RWPE2 (cell line): ENCODE data around the gene WBP2NL.

Experiments used
- ATAC-seq: fragments of 200-7000 bp; cut with Tn5 transposase; 3 replicates; pipeline ENCODE4 v1.9.1; 2021; ENCODE audit warnings: low read depth
- DNase-seq: peaks from one replicate; pipeline ENCODE4 v3.0.0-alpha.2; 2020; ENCODE audit warnings: low spot score
- H3K27ac ChIP-seq: fragments of 450-650 bp; 2 replicates; pipeline ENCODE4 v1.5.1; 2017; ENCODE audit warnings: mild to moderate bottlenecking; ENCODE audit not compliant: poor library complexity, severe bottlenecking
- H3K27me3 ChIP-seq: fragments of 250-450 bp; sonication (Bioruptor Pico); 2 replicates; pipeline ENCODE4 v1.5.1; 2021; ENCODE audit warnings: mild to moderate bottlenecking, moderate library complexity; ENCODE audit not compliant: insufficient read depth, poor library complexity, severe bottlenecking
- H3K36me3 ChIP-seq: fragments of 250-450 bp; sonication (Bioruptor Pico); 2 replicates; pipeline ENCODE4 v1.5.1; 2020; ENCODE audit warnings: low read depth, mild to moderate bottlenecking, moderate library complexity
- H3K4me1 ChIP-seq: fragments of 250-450 bp; sonication (Bioruptor Pico); 2 replicates; pipeline ENCODE4 v1.5.1; 2021; ENCODE audit warnings: mild to moderate bottlenecking, moderate library complexity; ENCODE audit not compliant: insufficient read depth, poor library complexity, severe bottlenecking
- H3K4me3 ChIP-seq: fragments of 250-450 bp; sonication (Bioruptor Pico); 2 replicates; pipeline ENCODE4 v1.5.1; 2021; ENCODE audit warnings: mild to moderate bottlenecking, moderate library complexity; ENCODE audit not compliant: severe bottlenecking
- H3K9me3 ChIP-seq: fragments of 250-450 bp; sonication (Bioruptor Pico); 2 replicates; pipeline ENCODE4 v1.5.1; 2021; ENCODE audit warnings: mild to moderate bottlenecking, moderate library complexity; ENCODE audit not compliant: severe bottlenecking
- TF ChIP-seq, protein P1 (sequence below): fragments of 450-650 bp; IDR thresholded peaks from one replicate; pipeline ENCODE4 v1.5.1; 2017; ENCODE audit warnings: mild to moderate bottlenecking, moderate library complexity; ENCODE audit not compliant: poor library complexity, severe bottlenecking

Gene WBP2NL

DNA sequence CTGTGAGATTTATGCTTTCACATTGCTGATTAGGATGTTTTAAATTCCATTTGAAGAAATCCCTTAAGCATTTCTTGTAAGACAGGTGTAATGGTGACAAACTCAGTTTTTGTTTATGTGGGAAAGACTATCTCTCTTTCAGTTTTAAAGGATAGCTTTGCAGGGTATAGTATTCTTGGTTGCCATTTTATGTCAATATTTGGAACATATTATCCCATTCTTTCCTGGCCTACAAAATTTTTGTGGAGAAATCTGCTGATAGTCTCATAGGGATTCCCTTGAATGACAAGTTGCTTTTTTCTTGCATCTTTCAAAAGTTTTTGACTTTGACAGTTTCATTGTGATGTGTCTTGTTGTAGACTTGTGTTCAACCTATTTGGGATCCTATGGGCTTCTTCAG, 43.2 kb downstream of the WBP2NL start:
- TF ChIP-seq, protein P1, sequence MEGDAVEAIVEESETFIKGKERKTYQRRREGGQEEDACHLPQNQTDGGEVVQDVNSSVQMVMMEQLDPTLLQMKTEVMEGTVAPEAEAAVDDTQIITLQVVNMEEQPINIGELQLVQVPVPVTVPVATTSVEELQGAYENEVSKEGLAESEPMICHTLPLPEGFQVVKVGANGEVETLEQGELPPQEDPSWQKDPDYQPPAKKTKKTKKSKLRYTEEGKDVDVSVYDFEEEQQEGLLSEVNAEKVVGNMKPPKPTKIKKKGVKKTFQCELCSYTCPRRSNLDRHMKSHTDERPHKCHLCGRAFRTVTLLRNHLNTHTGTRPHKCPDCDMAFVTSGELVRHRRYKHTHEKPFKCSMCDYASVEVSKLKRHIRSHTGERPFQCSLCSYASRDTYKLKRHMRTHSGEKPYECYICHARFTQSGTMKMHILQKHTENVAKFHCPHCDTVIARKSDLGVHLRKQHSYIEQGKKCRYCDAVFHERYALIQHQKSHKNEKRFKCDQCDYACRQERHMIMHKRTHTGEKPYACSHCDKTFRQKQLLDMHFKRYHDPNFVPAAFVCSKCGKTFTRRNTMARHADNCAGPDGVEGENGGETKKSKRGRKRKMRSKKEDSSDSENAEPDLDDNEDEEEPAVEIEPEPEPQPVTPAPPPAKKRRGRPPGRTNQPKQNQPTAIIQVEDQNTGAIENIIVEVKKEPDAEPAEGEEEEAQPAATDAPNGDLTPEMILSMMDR: no peak
- Histone ChIP-seq H3K4me3 (no peak overlapping the region), H3K4me1 (no peaks in the 10 kb centered on the region), H3K27ac (no peak overlapping the region), H3K27me3 (no peaks in the 10 kb centered on the region), H3K9me3 (no peaks in the 10 kb centered on the region), H3K36me3 (no peaks in the 10 kb centered on the region)
- ATAC-seq (no peak), DNase-seq (no peak)

DNA sequence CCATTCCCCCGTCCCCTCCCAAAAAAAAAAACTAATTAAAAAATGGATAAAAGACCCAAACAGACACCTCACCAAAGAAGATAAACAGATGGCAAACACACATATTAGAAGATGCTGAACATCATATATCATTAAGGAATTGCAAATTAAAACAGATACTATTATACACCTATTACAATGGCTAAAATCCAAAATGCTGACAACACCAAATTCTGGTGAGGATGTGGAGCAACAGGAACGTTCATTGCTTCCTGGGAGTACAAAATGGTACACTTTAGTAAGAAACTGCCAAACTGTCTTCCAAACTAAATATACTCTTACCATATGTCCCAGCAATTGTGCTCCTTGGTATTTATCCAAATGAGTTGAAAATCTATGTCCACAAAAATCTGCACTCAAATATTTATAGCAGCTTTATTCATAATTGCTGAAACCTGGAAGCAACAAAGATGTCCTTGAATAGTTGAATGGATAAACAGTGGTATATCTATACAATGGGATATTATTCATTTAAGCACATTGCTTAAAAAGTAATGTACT, 52.1 kb downstream of the WBP2NL start:
- no peaks in the 10 kb centered on the region for H3K4me1 ChIP-seq
- no peaks in the 10 kb centered on the region for H3K36me3 ChIP-seq
- TF ChIP-seq, protein P1: no peak
- H3K9me3 ChIP-seq: no peaks in the 10 kb centered on the region
- H3K27me3 ChIP-seq: no peaks in the 10 kb centered on the region
- ATAC-seq: no peak
- no peak overlapping the region for H3K4me3 ChIP-seq
- no peak for DNase-seq
- no peak overlapping the region for H3K27ac ChIP-seq

DNA sequence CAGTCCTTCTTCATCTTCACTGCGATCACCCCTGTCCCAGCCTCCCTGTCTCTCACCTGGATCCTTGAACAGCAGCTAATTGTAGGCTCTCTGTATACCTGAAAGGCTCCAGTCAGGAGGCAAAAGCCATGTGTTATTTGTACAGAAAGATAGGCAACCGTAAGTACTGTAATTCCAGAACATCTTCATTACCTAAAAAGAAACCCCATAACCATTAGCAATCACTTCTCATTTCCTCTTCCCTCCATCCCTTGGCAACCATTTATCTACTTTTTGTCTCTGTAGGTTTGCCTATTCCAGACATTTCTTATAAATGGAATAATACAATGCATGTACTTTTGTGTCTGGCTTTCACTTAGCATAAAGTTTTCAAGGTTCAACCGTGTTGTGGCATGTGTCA, 54.2 kb downstream of the WBP2NL start:
- no peak overlapping the region for H3K27ac ChIP-seq
- ATAC-seq (no peak), DNase-seq (no peak)
- no peak overlapping the region for H3K4me3 ChIP-seq
- TF ChIP-seq, protein P1: no peak
- no peaks in the 10 kb centered on the region for H3K36me3 ChIP-seq
- no peaks in the 10 kb centered on the region for H3K4me1 ChIP-seq
- H3K27me3 ChIP-seq: no peaks in the 10 kb centered on the region
- peaks cover 13% of the 10 kb centered on the region for H3K9me3 ChIP-seq

DNA sequence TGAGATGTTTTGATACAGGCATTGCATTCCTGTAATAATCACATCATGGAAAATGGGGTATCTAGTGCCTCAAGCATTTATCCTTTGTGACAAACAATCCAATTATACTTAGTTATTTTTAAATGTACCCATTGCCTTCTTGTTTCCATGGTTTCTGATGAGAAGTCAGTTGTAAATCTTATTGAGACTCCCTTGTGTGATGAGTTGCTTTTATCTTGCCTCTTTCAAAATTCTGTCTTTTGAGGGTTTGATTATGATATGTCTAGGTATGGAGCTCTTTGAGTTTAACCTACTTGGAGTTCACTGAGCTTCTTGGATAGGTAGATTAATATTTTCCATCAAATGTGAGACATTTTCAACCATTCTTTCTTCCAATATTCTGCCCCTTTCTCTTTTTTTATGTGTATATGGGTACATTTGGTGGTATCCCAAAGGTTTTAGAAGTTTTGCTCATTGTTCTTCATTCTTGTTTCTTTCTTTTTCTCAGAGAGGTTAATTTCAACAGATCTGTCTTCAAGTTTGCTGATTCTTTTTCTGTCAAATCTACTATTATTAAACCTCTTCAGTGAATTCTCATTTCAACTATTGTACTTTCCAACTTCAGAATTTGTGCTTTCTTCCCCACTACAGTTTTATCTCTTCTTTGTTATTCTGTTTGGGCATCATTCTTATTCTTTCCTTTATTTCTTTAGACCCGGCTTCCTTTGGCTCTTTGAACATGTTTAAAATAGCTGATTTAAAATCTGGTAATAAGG, 58.3 kb downstream of the WBP2NL start:
- Histone ChIP-seq H3K4me1 (no peaks in the 10 kb centered on the region), H3K27ac (no peak overlapping the region), H3K9me3 (peaks cover 13% of the 10 kb centered on the region), H3K4me3 (no peak overlapping the region), H3K36me3 (peaks cover 8% of the 10 kb centered on the region; the same call in 1 of the 2 replicates), H3K27me3 (no peaks in the 10 kb centered on the region)
- ATAC-seq: no peak
- DNase-seq: no peak
- TF ChIP-seq, protein P1: no peak

DNA sequence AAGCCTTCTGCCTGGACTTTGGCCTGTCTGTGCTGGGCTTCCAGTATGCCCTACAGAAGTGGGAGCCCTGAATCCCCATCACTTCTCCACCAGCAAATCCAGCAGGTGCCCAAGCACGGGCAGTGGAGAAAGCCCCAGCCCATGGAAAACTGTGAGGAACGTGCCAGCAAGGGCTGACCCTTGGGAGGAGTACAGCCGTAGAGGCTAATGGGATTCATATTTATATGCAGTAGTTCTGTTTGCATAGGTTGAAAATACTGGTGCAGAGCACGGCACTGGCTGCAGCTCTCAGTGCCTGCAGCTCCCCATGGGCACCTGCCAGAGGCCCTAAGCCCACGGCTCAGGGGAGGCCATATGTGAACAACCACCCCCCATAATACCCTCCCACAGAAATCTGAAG, 61.9 kb downstream of the WBP2NL start:
- TF ChIP-seq, protein P1: no peak
- DNase-seq (no peak), ATAC-seq (no peak)
- H3K27ac ChIP-seq: no peak overlapping the region
- no peak overlapping the region for H3K4me3 ChIP-seq
- peaks cover 8% of the 10 kb centered on the region for H3K36me3 ChIP-seq
- H3K9me3 ChIP-seq: peaks cover 13% of the 10 kb centered on the region
- H3K27me3 ChIP-seq: no peaks in the 10 kb centered on the region
- no peaks in the 10 kb centered on the region for H3K4me1 ChIP-seq
